ENCODE results near the gene METTL14.

METTL14 gene

GRCh38 chr4:118752551-118752950 lies 67.4 kb downstream of the METTL14 start:
- Histone ChIP-seq H3K27ac (ENCODE audit: poor library complexity, severe bottlenecking) (no peak overlapping the region), H3K27me3 (ENCODE audit: insufficient read depth, poor library complexity, severe bottlenecking) (no peaks in the 10 kb centered on the region), H3K4me3 (ENCODE audit: severe bottlenecking) (no peak overlapping the region), H3K9me3 (ENCODE audit: severe bottlenecking) (no peaks in the 10 kb centered on the region), H3K4me1 (ENCODE audit: insufficient read depth, poor library complexity, severe bottlenecking) (no peaks in the 10 kb centered on the region), H3K36me3 (ENCODE audit: low read depth) (peaks cover 82% of the 10 kb centered on the region)
- DNase-seq (ENCODE audit: low spot score) (no peak), ATAC-seq (ENCODE audit: low read depth) (no peak)
- no peak for TF ChIP-seq CTCF (IDR thresholded peaks at IDR 0.05; ENCODE audit: poor library complexity, severe bottlenecking)

- no peak for TF ChIP-seq CTCF (IDR thresholded peaks at IDR 0.05; ENCODE audit: poor library complexity, severe bottlenecking)
- H3K27me3 ChIP-seq (ENCODE audit: insufficient read depth, poor library complexity, severe bottlenecking), result no peaks in the 10 kb centered on the region
- no peak overlapping the region for H3K27ac ChIP-seq (ENCODE audit: poor library complexity, severe bottlenecking)
- no peaks in the 10 kb centered on the region for H3K9me3 ChIP-seq (ENCODE audit: severe bottlenecking)
- ATAC-seq (ENCODE audit: low read depth) (no peak), DNase-seq (ENCODE audit: low spot score) (no peak)
- peaks cover 83% of the 10 kb centered on the region for H3K36me3 ChIP-seq (ENCODE audit: low read depth)
- no peaks in the 10 kb centered on the region for H3K4me1 ChIP-seq (ENCODE audit: insufficient read depth, poor library complexity, severe bottlenecking)
- no peak overlapping the region for H3K4me3 ChIP-seq (ENCODE audit: severe bottlenecking)
Observed at GRCh38 chr4:118753096-118753495, 67.9 kb downstream of the METTL14 start.

- H3K27ac ChIP-seq (ENCODE audit: poor library complexity, severe bottlenecking), result no peak overlapping the region
- H3K4me1 ChIP-seq (ENCODE audit: insufficient read depth, poor library complexity, severe bottlenecking), result no peaks in the 10 kb centered on the region
- H3K4me3 ChIP-seq (ENCODE audit: severe bottlenecking), result no peak overlapping the region
- TF ChIP-seq CTCF (IDR thresholded peaks at IDR 0.05; ENCODE audit: poor library complexity, severe bottlenecking), result peak; percentile 9
- H3K9me3 ChIP-seq (ENCODE audit: severe bottlenecking), result no peaks in the 10 kb centered on the region
- no peak for DNase-seq (ENCODE audit: low spot score)
- H3K27me3 ChIP-seq (ENCODE audit: insufficient read depth, poor library complexity, severe bottlenecking), result no peaks in the 10 kb centered on the region
- H3K36me3 ChIP-seq (ENCODE audit: low read depth), result peaks cover 85% of the 10 kb centered on the region
- no peak for ATAC-seq (ENCODE audit: low read depth)
Observed at GRCh38 chr4:118753685-118754084, 68.5 kb downstream of the METTL14 start.

- H3K27me3 ChIP-seq (ENCODE audit: insufficient read depth, poor library complexity, severe bottlenecking), result no peaks in the 10 kb centered on the region
- H3K27ac ChIP-seq (ENCODE audit: poor library complexity, severe bottlenecking), result no peak overlapping the region
- H3K36me3 ChIP-seq (ENCODE audit: low read depth), result peaks cover 83% of the 10 kb centered on the region
- no peak for TF ChIP-seq CTCF (IDR thresholded peaks at IDR 0.05; ENCODE audit: poor library complexity, severe bottlenecking)
- DNase-seq (ENCODE audit: low spot score) (no peak), ATAC-seq (ENCODE audit: low read depth) (no peak)
- H3K4me3 ChIP-seq (ENCODE audit: severe bottlenecking), result no peak overlapping the region
- no peaks in the 10 kb centered on the region for H3K4me1 ChIP-seq (ENCODE audit: insufficient read depth, poor library complexity, severe bottlenecking)
- H3K9me3 ChIP-seq (ENCODE audit: severe bottlenecking), result no peaks in the 10 kb centered on the region
Observed at GRCh38 chr4:118754890-118755289, 69.7 kb downstream of the METTL14 start.

GRCh38 chr4:118755438-118756226 lies 70.4 kb downstream of the METTL14 start:
- no peak for TF ChIP-seq CTCF (IDR thresholded peaks at IDR 0.05; ENCODE audit: poor library complexity, severe bottlenecking)
- DNase-seq (ENCODE audit: low spot score), result no peak
- ATAC-seq (ENCODE audit: low read depth), result no peak
- H3K27me3 ChIP-seq (ENCODE audit: insufficient read depth, poor library complexity, severe bottlenecking), result no peaks in the 10 kb centered on the region
- peaks cover 82% of the 10 kb centered on the region for H3K36me3 ChIP-seq (ENCODE audit: low read depth)
- H3K9me3 ChIP-seq (ENCODE audit: severe bottlenecking), result no peaks in the 10 kb centered on the region
- no peak overlapping the region for H3K4me3 ChIP-seq (ENCODE audit: severe bottlenecking)
- H3K4me1 ChIP-seq (ENCODE audit: insufficient read depth, poor library complexity, severe bottlenecking), result no peaks in the 10 kb centered on the region
- no peak overlapping the region for H3K27ac ChIP-seq (ENCODE audit: poor library complexity, severe bottlenecking)
